Activated T-cell treated with anti-CD3 and anti-CD28 coated beads for 48 hours (primary cell): ENCODE results near the gene EZH1.

Experiments
- DNase-seq: peaks from one replicate; pipeline ENCODE4 v3.0.0-alpha.2; 2020; ENCODE audit warnings: low read depth

EZH1 gene

GRCh38 chr17:42682722-42683403 lies 62.0 kb downstream of the EZH1 start:
- no peak for DNase-seq

- no peak for DNase-seq
Measured at GRCh38 chr17:42681976-42682721, 62.7 kb downstream of the EZH1 start, which contains the start of gene CNTNAP1. TSS of gene CNTNAP1 (plus strand) at chr17:42682531. CDS start at chr17:42682830, 299 bp downstream.

- DNase-seq = no peak
Measured at GRCh38 chr17:42680331-42680808, 64.5 kb downstream of the EZH1 start.

- DNase-seq = peak; percentile 79
Measured at GRCh38 chr17:42679492-42680330, 65.1 kb downstream of the EZH1 start.

- DNase-seq = no peak
Measured at GRCh38 chr17:42678951-42679491, 65.8 kb downstream of the EZH1 start.

GRCh38 chr17:42677921-42678781 lies 66.7 kb downstream of the EZH1 start:
- DNase-seq = peak; percentile 78

GRCh38 chr17:42677012-42677857 lies 67.6 kb downstream of the EZH1 start:
- peak; percentile 99 for DNase-seq

GRCh38 chr17:42676424-42677011 lies 68.3 kb downstream of the EZH1 start, which contains the start of gene PLEKHH3:
TSS of gene PLEKHH3 (minus strand) at chr17:42676994. CDS start at chr17:42676563, 431 bp downstream.
- no peak for DNase-seq

GRCh38 chr17:42675965-42676423 lies 68.8 kb downstream of the EZH1 start:
- DNase-seq = no peak

GRCh38 chr17:42675348-42675964 lies 69.4 kb downstream of the EZH1 start:
- no peak for DNase-seq

GRCh38 chr17:42674755-42675347 lies 70.0 kb downstream of the EZH1 start:
- no peak for DNase-seq

GRCh38 chr17:42673885-42674754 lies 70.7 kb downstream of the EZH1 start:
- no peak for DNase-seq

GRCh38 chr17:42673266-42673884 lies 71.5 kb downstream of the EZH1 start:
- no peak for DNase-seq

- DNase-seq = no peak
Measured at GRCh38 chr17:42672038-42672437, 72.8 kb downstream of the EZH1 start.

- no peak for DNase-seq
Measured at GRCh38 chr17:42670789-42671657, 73.8 kb downstream of the EZH1 start.
